NOMO-1 treated with dmso at 0.1 percent for 144 hours (cell line): ENCODE measurements around the gene NOP14.
"Not testable (repeated sequence)": the region's sequence is repeated elsewhere in the genome, so short reads cannot be mapped to it uniquely, and the experiment has no call there.

ENCODE experiments used
- DNase-seq: peaks from one replicate; lab custom pipeline; 2025; ENCODE audit not compliant: unreplicated experiment; lab: John Stamatoyannopoulos, UW

The NOP14 gene

DNA sequence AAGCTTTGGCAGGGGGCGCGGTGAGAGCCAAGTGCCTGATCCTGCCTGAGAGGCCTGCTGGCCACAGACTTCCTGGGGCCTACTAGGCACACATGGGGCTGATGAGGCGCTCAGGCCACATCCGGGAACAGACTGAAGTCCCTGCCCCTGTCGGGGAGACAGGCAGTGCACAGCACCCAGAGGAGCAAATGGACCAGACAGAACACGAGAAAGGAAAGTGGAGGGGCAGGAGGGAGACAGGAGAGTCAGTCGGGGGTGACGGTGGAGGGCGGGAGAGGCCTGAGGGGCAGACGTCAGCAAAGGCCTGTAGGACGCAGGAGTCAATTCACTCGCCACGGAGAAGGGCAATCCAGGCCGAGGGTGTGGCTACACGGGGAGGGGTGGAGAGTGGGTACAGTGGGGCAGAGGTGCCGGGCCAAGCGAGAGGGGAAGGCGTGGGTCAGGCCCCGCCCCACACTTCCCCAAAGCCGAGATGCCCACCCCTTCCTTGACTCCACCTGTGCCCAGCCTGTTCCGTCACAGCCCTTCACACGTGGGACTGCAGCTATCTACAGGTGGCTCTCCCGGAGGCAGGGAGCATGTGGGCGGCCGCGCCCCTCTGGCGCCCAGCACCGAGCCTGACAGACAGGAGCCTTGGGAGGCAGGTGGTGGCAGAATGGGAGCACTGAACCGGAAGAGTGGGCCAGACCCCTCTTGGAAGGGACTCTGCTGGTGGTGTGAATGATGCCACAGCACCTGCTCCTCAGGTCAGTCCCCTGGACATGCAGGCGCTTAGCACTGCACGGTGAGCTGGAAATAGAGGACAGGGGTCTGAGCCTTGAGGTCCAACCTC lies 20.5 kb downstream of the NOP14 start:
- DNase-seq = no peak

DNA sequence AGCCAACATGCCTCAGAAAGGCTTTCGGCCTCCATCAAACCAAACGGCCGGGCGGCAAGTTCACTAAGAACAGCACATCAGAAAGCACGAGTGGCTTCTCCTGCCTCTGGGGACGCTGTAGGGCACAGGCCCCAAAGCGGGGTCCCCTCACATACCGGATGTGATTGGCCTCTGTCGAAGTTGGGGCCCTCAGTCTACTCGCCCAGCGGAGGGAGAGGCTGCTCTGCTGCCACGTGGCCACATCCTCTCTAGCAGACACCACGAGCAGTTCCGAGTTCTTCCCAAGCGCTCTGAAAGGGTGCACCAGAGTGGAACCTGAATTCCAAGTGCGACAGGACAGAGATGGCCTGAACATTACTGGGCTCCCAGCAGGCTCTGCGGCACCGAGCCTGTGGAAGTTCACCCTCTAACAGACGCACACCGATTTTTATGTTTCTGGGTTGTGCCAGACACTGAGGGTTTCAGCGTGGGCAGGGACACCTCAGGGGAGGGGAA lies 21.1 kb downstream of the NOP14 start:
- DNase-seq = no peak

DNA sequence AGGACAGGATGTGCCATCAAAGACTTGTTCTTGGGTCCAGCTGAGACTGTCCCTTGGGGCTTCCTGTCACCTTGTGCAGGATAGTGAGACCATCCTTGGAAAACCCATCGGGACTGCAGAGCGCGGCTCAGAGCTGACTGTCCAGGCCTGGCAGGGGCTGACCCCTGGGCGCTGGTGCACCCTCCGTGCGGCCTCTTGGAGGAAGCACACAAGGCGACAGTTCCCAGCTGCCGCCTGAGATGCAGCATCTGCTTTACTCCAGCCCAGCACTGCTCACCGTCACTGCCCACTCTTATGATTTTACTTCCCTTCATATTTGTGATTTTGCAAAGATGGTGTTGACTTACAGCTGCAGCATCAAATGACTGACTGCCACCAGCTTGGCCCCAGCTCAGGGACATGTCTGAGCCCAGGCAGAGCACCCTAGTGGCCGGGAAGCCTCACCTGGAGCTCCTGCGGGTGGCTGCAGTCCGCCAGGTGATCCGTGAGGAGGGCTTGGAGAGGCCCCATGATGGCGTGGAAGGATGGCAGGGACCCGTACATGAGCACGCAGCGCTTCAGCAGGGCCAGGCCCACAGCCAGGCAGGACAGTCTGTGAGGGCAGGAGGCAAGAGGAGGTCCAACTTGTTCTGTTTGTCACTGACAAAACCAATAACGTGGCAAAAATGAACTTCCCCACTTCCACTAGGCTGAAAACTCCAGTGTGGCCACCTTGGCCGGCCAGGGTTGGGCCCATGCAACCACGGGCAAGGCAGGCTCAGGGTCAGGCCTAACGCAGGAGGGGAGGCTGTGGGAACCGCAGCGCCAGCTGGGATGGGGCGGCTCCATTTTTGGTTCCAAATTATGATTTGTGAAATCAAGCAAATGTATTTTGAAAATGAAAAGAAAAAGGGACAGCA lies 21.8 kb downstream of the NOP14 start:
- no peak for DNase-seq

DNA sequence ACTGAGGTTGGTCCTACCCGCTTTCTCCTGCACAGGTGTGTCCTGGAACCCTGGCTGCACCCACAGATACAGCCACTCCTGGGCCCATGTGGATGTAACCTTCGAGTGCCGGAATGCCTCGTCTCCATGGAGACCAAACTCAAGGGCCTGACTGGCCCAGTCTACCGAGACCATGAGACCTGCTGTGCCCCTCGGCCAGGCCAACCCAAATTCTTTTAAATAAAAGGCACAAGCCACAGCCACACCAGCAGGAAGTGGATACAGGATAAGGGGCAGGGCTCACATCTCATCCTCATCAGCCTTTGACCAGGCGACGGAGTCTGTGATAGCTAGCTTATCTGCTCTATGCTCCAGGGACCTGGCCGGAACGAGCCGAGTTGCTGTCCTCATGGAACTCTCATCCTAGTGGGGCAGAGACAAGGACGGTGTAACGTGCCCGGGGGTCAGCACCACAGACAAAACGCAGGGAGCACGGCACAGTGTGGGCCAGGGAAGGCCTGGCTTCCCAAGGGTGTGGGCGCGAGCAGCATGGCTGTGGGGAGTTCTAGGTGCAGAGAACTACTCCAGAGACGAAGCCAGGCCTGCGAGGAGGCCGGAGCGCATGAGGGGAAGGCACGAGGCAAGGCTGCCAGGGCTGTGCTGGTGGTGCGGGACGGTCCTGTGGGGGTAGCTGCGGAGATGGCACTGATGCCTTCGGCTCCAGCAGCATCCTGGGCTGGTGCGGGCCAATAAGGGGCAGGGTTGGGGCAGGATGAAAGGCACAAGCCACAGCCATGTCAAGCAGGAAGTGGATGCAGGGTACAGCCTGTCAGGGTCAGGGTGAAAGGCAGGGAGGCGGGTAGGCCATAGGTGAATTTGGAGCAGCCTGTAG lies 22.7 kb downstream of the NOP14 start:
- DNase-seq = no peak

DNA sequence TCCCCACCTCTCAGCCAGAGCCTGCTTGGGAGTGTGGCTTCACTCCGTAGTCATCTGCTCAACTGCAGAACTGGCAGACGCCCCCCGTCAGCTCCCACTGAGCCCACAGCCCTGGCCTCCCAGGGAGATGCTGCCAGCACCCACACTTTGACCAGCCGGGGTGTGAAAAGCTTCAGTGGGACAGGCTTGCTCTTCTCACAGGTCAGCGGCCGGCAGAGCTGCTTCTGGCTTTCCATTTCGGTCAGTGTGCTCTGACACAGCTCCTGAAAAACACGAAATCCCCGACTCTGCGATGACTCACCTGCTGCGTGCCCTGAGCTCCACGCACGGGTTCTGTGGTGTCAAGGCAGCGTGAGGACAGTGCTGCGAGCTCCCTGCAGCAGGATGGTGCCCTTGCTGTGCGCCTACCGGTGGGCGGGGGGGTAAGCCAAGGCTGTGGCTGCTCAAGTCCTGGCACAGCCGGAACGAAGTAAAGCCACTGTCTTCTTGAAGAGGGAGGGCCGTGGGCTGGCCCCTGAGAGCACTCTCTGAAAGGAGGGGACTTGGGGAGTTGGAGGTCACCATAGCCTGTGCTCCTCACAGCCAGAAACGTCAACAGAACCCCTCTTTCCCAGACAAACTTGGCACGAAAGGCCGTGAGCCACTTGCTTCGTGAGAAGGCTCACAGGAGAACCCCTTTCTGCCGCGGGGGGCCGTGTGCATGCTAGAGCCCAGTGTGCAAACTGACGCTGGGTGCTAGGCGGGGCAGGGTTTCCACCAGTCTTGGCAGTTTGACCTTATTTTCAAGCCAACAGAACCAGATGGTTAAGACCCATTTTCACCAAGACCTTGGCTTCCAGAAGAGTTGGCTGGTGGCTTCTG lies 23.6 kb downstream of the NOP14 start:
- DNase-seq = no peak

DNA sequence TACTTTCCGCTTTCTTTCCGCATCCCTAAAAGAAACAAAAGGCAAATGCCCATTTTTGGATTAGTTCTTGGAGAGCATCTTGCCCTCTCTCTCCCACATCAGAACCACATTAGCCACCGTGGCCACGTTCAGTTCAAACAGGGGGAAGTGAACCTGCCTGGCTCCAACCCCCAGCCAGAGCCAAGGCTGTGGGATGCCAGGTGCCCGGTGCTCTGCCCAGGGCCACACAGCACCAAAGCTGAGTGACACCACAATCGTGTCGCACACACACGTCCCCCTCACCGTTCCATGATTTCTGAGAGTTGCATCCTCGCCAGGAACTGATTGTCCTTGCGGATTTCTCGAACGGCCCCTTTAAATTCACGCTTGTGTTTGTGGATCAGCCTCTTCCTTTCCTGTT lies 24.3 kb downstream of the NOP14 start:
- no peak for DNase-seq

DNA sequence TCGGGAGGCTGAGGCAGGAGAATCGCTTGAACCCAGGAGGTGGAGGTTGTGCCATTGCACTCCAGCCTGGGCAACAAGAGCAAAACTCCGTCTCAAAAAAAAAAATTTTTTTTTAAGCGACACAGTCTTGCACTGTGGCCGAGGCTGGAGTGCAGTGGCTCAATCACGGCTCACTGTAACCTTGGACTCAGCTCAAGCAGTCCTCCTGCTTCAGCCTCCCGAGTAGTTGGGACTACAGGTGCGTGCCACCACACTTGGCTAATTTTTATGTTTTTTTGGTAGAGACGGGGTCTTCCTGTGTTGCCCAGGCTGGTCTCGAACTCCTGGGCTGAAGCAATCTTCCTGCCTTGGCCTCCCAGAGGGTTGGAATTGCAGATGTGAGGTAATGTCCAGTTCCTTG lies 24.8 kb downstream of the NOP14 start:
- not testable (repeated sequence) for DNase-seq

DNA sequence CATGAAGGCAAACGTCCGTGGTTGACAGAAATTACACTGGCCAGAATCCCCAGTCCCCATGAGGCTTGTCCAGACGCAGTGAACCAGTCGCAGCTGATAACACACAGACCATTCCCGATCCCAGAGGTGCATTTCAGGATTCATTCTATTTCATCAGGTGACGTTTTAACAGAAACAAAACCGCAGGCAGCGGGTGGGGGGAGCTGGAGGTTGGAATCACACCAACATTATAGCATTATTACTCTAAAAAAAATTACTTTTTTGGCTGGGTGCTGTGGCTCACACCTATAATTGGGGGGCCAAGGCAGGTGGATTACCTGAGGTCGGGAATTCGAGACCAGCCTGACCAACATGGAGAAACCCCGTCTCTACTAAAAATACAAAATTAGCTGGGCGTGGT lies 25.2 kb downstream of the NOP14 start:
- no peak for DNase-seq

DNA sequence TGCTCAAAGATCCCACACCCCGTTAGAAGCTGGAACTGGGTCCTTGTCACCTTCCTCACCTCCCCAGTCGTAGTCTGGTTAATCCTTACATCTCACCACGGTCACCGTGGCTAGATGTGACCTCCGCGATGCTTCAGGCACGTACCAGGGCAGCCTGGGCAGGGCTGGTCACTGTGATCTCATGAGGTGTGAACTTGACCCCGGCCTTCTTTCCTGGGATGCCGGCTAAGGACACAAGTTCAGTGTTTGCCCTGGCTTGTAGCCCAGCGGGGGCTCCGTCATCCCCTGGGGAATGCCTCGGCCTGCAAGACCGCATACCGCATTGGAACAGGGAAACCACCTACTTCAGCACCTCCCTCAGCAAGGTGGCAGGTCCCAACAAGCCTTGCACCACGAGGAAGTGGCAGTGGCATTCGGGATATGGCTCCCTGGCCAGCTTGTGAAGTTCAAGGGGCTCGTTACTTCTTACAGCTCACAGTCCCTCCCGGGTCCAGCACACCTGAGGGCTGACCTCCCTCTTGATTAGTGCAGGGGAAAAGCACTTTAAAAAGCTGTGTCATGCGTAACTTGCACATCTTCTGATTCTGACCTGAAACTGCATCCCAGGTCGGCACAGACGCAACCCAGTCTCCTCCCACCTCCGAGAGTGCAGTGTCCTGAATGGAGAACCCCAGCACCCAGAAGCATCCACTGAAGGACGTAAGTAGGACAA lies 25.9 kb downstream of the NOP14 start:
- DNase-seq = no peak

DNA sequence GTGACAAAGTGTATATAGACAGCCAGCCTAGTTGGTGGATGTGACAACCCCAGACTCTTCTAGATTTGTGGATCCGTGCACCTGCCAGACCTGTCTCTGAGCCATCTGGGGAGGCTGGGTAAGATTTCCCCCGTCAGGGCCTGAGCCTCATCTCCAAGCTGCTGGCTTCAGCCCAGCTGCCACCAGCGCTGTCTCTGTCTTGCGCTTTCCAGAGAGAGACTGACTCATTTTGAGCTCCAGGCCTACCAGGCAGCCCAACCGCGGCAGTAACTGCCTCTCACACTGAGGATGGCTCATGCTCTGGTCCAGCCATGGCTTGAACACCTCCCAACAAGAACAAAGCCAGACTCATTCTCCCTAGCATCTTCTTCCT lies 26.4 kb downstream of the NOP14 start:
- no peak for DNase-seq

DNA sequence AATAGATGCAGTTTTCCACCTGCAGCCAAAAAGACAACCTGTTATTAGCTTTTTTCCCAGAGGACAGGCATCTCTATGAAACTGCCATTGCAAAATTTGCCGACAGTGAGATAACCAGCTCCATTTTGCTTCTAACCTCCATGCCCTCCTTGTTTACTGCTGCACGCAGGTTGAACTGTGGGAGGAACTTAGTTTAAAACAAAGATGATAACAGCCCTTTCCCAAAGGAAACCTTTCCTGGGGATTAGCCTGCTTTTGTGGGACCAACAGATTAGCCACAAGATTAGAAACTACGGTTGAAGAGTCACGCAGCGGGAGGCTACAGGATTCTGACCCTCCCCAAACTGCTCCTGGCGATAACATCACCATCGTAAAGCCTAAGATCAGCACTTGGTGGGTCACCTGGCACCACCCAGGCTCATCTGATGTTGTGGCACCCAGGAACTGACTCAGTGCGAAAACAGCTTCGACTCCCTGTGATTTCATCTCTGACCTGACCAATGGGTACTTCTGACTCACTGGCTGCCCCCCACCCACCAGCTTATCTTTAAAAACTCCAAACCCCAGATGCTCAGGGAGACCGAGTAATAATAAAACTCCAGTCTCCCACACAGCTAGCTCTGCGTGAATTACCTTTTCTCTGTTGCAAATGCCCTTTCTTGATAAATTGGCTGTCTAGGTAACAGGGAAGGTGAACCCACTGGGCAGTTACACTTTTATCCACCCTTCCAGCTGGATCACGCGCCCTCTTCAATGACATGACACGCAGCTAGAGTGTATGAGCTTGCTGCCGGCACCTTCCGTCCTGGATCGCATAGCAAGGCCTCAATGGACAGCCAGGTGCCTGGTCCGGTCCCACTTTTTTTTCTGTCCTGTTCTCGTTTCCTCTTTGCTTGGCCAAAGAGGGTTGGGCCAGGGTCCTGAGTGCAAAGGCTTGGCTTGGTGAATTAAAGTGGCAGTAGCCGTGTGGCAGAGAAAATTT lies 27.2 kb downstream of the NOP14 start:
- DNase-seq = no peak

DNA sequence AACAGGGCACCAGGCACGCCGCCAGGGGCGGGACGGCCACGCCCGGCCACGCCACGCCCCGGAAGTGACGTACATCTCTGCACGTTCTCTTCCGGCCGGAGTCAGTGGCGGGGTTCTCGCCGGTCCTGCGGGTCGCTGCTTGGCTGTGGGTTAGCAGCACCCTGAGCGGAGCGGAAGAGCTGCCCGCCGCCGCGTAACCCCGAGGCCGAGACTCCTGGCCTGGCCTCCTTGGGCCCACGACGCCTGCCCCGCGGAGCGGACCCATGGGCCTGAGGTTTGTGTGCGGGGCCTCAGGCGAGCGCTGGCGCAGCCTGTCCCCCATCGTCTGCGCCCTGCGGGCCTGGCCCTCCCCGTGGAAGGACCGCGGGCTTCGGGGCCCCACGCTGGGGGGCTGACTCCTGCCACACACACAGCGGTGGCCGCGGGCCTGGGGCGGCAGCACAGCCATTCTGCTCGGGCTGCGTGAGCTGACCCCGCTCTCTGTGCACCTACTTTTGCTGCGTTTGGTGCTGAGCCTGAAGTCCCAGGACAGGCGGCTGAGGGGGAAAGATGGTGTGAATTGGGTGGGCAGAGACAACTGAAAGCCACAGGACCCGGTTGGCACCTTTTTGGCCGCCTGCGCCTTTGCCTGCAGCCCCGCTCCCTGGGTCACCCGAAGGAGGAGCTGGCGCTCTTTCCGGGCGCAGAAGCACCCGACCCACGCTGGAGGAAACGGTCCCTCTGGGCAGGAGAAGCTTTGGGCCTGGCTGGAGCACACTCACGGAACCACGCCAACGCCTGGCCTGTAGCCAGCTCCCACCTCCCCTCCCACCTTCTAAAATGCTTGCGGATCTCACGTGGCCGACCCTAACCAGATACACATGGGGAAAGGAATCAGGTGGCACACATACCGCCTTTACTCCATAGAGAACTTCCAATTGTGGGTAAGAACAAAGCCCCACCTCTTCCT lies 28.1 kb downstream of the NOP14 start:
- DNase-seq = peak; percentile 85

DNA sequence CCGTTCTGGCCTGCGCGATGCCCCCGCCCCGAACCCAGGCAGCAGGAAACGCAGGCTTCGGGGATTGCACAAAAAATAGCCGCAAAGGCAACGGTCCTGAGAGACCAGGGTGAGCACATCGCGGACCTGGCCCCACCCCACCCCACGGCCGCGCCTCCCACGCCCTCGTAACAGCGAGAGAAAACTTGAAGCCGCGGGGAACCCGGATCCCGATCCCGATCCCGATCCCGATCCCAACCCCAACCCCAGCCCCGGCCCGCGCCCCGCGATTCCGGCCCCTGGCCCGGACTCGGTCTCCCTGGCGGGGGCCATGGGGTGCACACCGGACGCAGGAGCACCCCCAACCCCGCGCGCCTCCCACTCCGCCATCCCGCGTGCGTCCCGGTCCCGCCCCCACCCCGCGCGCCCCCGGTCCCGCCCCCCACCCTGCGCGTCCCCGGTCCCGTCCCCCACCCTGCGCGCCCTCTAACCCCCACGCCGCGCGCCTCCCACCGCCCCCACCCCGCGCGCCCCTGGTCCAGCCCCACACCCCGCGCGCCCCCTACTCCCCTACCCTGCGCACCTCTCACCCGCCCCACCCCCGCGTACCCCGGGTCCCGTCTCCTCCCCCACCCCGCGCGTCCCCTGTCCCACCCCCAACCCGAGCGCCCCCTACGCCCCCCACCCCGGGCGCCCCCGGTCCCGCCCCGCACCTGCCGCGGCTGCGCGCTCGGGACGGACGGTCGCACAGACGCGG lies 29.0 kb downstream of the NOP14 start:
- DNase-seq = peak; percentile 51

DNA sequence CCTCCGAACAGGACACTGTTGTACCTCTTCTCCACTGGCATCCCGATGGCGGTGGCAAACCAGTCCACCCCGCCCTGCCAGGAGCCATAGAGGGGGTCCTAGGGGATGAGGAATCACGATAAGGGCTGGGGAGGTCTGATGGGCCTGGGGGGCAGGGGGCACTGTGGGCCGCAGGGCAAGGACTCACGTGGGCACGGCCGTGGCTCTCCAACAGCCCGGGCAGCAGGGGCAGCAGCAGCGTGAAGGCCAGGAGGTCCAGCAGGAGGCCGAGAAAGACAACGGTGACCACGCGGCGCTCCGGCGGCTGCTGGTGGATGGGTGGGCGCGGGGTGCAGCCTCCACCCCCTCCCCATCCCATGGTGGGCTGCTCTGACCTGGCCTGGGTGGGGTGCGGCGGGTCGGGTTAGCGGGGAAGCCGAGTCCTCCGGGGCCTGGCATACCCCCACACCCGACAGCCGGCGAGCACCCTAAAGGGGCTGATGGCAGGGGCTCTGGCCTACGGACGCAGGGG lies 29.6 kb downstream of the NOP14 start:
- no peak for DNase-seq

DNA sequence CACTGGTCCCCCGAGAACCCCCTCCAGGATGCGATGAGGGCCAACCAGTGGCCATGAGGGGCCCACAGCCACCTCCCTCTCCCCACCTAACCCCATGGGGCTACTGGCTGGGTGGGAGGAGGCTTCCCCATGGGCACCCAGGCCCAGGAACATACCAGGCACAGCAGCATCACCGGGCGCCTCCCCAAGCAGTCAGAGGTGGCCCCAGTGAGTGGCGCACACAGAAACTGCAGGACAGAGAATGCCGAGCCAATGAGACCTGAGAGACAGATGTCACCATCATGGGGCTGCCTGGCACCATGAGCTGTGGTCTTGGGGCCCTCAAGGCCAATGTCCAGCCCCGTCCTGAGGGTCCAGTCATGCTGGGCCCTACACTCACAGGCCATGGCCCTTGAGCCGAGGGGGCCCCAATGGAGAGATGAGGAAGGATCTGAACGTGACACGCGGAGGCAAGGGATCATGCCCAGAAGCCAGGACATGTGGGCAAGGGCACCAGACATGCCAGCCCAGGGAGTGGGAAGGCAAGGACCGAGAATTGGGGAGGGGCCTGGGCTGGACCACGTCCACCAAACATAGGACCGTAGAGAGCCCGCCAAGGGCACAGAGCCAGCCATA lies 30.1 kb downstream of the NOP14 start:
- no peak for DNase-seq
